Body of pancreas (tissue), 4 donors: ENCODE results near the gene SLC16A8.

ENCODE experiments used
- POLR2A ChIP-seq, 3 donors: fragments of 450-650 bp; IDR thresholded peaks; one replicate each; pipeline ENCODE4 v1.6.1; 2016; ENCODE audit warnings: antibody characterized with exemption in 3 of 3, mild to moderate bottlenecking in 2 of 3
- TF ChIP-seq, protein P1 (sequence below), 7 experiments: fragments of 450-650 bp in 4 of 7; fragments of 200-600 bp in 3 of 7; sonication (generic) in 3 of 7; IDR thresholded peaks; one replicate each; pipeline ENCODE4 v1.5.1; 2016 to 2019; ENCODE audit warnings: antibody characterized with exemption in 7 of 7

DNA sequence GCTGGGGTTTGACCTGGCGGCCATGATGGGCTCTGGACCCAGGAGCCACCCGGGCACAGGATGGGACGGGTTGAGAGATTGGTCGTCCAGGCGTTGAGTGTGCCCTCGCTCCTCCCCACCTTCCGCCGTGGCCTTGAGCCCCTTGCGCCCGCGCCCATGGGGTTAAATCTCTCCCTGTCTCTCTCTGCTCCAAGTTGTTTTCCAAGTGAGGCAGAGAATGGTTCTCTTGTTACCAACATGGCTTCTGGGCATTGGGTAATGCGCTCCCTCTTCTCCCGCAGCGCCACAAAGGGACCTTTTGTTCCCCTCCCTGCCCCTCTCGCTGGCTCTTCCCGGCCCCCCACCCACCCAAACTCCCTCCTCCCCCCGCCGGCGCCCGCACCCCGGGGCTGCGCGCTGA lies 45.6 kb downstream of the SLC16A8 start:
- no peak for TF ChIP-seq POLR2A (IDR thresholded peaks at IDR 0.05)
- TF ChIP-seq, protein P1, sequence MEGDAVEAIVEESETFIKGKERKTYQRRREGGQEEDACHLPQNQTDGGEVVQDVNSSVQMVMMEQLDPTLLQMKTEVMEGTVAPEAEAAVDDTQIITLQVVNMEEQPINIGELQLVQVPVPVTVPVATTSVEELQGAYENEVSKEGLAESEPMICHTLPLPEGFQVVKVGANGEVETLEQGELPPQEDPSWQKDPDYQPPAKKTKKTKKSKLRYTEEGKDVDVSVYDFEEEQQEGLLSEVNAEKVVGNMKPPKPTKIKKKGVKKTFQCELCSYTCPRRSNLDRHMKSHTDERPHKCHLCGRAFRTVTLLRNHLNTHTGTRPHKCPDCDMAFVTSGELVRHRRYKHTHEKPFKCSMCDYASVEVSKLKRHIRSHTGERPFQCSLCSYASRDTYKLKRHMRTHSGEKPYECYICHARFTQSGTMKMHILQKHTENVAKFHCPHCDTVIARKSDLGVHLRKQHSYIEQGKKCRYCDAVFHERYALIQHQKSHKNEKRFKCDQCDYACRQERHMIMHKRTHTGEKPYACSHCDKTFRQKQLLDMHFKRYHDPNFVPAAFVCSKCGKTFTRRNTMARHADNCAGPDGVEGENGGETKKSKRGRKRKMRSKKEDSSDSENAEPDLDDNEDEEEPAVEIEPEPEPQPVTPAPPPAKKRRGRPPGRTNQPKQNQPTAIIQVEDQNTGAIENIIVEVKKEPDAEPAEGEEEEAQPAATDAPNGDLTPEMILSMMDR (IDR thresholded peaks at IDR 0.05), result no peak
